ENCODE results near the gene RYK. TPM values are rescaled to one million over a fixed set of nuclear protein-coding genes. Genes with fewer than 3 reads are reported as not detected.
"Not testable (repeated sequence)": the region's sequence is repeated elsewhere in the genome, so short reads cannot be mapped to it uniquely, and the experiment has no call there.

RYK gene
- total RNA-seq, 6 experiments from 2014 or later: 46.0 to 54.2 (median 49.9) TPM

DNA sequence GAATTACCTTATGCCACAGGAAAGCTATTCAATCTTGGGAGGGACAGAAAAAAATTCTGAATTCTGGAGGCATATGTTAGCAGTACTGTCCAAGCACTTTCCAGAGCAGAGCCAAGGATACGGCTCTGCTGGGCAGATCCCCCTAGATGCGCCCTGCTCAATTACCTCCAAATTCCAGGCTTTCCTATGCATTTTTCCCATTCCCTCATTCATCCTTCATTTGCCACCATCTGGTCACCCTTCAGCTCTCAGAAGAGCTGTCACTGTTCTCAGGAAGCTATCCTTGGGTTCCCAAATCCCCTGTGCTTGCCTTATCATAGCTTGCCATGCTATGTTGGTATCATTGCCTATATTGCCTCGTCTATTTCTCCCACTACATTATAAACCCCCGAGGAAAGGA is 45.2 kb downstream of the RYK start:
- H3K4me3 Mint-ChIP-seq: no peak overlapping the region
- no peak overlapping the region for H3K27ac Mint-ChIP-seq
- H3K36me3 Mint-ChIP-seq (ENCODE audit: low read depth): peaks cover 9% of the 10 kb centered on the region; the same call in 1 of the 2 replicates
- TF ChIP-seq CTCF (IDR thresholded peaks at IDR 0.05): no peak
- H3K4me1 Mint-ChIP-seq (ENCODE audit: low read depth): peaks cover 25% of the 10 kb centered on the region
- no peaks in the 10 kb centered on the region for H3K9me3 Mint-ChIP-seq
- no peak for DNase-seq
- H3K27me3 Mint-ChIP-seq (ENCODE audit: insufficient read depth): no peaks in the 10 kb centered on the region; the same call in none of the 2 replicates

- peaks cover 16% of the 10 kb centered on the region for H3K36me3 Mint-ChIP-seq (ENCODE audit: low read depth)
- peak overlapping the region; percentile 91 for H3K27ac Mint-ChIP-seq
- H3K9me3 Mint-ChIP-seq: no peaks in the 10 kb centered on the region
- H3K27me3 Mint-ChIP-seq (ENCODE audit: insufficient read depth): no peaks in the 10 kb centered on the region; the same call in none of the 2 replicates
- peak; percentile 78 for DNase-seq
- peak overlapping the region; percentile 71 for H3K4me3 Mint-ChIP-seq
- no peak for TF ChIP-seq CTCF (IDR thresholded peaks at IDR 0.05)
- peaks cover 42% of the 10 kb centered on the region for H3K4me1 Mint-ChIP-seq (ENCODE audit: low read depth)
Observed at GRCh38 chr3:134201201-134202130, 49.2 kb downstream of the RYK start.

- not testable (repeated sequence) for H3K9me3 Mint-ChIP-seq; DNase-seq; H3K4me3 Mint-ChIP-seq; H3K27me3 Mint-ChIP-seq (ENCODE audit: insufficient read depth); H3K27ac Mint-ChIP-seq
- H3K4me1 Mint-ChIP-seq (ENCODE audit: low read depth): peaks cover 47% of the 10 kb centered on the region
- peaks cover 15% of the 10 kb centered on the region for H3K36me3 Mint-ChIP-seq (ENCODE audit: low read depth)
Observed at GRCh38 chr3:134199880-134200279, 50.8 kb downstream of the RYK start.

DNA sequence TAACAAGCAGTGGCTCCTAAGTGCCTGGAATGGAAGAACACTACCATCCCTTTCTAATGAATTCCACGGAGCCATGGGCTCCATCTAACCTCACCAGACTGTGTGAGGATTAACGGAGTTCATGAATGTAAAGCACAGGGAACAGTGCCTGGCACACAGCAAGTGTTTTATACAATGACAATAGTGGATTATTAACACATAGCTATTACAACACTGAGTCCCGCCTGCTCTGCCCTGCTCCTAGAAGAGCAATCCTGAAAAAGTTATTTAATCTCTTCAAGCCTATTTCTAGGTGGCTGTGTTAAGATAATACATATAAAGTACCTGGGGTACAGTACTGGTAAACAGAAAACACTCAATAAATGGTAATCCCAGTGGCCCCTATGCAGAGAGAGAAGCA is 51.4 kb downstream of the RYK start:
- Mint-ChIP-seq H3K27me3 (ENCODE audit: insufficient read depth) (no peaks in the 10 kb centered on the region; the same call in none of the 2 replicates), H3K27ac (no peak overlapping the region), H3K4me3 (no peak overlapping the region), H3K9me3 (no peaks in the 10 kb centered on the region), H3K4me1 (ENCODE audit: low read depth) (peaks cover 53% of the 10 kb centered on the region), H3K36me3 (ENCODE audit: low read depth) (peaks cover 15% of the 10 kb centered on the region)
- DNase-seq: no peak
- TF ChIP-seq CTCF (IDR thresholded peaks at IDR 0.05): no peak

DNA sequence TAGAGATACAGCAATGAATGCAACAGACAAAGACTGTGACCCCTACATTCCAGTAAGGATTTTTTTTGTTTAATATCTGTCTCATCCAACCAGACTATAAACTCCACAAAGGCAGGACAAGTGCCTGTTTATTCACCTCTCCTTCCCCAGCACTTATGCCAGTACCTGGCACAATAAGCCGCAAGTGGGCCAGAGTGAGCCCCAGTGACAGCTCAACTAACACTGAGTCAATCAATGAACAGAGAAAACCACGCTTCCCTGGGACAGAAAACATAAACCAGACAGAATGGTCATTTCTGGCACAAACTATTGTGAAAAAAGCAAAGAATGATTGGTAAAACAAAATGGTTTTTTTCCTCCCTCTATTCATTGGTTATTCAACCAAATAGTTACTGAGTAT is 52.2 kb downstream of the RYK start:
- Mint-ChIP-seq H3K27ac (no peak overlapping the region; the same call in 1 of the 2 replicates), H3K4me3 (no peak overlapping the region), H3K4me1 (ENCODE audit: low read depth) (peaks cover 55% of the 10 kb centered on the region), H3K36me3 (ENCODE audit: low read depth) (peaks cover 18% of the 10 kb centered on the region), H3K27me3 (ENCODE audit: insufficient read depth) (no peaks in the 10 kb centered on the region; the same call in none of the 2 replicates), H3K9me3 (no peaks in the 10 kb centered on the region)
- TF ChIP-seq CTCF (IDR thresholded peaks at IDR 0.05): no peak
- DNase-seq: no peak

DNA sequence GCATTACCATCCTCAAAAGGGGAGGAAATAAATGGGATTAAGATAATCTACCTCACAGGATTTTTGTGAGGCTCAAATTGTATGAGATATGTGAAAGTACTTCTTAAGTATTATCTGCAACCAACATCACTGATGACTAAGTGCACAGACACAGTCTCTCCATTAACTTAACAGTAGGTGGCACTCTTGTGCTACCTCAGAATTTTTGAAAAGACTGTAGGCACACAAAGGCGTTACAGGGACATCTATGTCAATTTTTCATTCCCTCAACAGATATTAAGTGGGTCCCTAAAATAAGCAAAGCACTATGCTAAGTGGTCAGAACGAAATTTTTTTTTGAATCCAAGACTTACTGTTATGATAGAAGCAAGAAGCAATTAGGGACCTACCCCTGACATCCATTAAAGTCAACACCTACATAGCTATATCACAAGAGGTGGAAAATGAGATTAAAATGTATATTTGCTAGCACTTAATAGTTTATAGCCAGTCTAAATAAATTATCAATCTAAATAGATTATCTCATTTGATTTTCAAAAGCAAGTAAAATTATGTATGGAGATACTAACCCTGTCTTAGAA is 52.9 kb downstream of the RYK start:
- Mint-ChIP-seq H3K9me3 (no peaks in the 10 kb centered on the region), H3K27ac (no peak overlapping the region), H3K4me1 (ENCODE audit: low read depth) (peaks cover 52% of the 10 kb centered on the region), H3K4me3 (no peak overlapping the region), H3K36me3 (ENCODE audit: low read depth) (peaks cover 18% of the 10 kb centered on the region), H3K27me3 (ENCODE audit: insufficient read depth) (no peaks in the 10 kb centered on the region; the same call in none of the 2 replicates)
- peak; percentile 87 for TF ChIP-seq CTCF (IDR thresholded peaks at IDR 0.05)
- peak; percentile 81 for DNase-seq
